Erythroblast (primary cell): ENCODE data around the gene OR1M1.

Source experiments
- GATA1 ChIP-seq: IDR thresholded peaks from 2 replicates; pipeline ENCODE4 v1.6.1; 2011; ENCODE audit warnings: low read depth, mild to moderate bottlenecking, control low read depth, low read length, moderate library complexity
- POLR2A ChIP-seq: IDR thresholded peaks from 2 replicates; pipeline ENCODE4 v1.6.1; 2011; ENCODE audit warnings: mild to moderate bottlenecking, low read length

DNA sequence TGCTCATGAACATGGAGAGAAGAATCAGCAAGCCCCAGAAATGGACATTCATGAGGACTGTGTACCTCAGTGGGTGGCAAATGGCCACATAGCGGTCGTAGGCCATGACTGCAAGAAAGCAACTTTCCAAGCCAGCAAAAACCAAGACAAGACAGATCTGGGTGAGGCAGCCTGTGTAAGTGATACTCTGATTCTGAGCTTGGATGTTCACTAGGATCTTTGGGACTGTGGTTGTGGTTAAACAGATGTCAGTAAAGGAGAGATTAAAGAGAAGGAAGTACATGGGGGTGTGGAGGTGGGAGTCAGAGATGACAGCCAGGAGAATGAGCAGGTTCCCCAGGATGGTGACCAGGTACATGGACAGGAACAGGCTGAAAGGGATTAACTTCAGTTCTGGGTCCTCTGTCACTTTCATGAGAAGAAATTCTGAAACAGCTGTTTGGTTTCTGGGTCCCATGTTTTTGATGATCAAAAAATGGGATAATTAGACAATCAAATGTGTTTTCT, 28.5 kb downstream of the OR1M1 start, which contains the start of gene OR7G1:
- TF ChIP-seq POLR2A (no peak), GATA1 (no peak)
